Raji (cell line): ENCODE data around the gene NUDT6.
A peak's percentile ranks its signal among the peaks of the same experiment; 100 is the strongest.

Experiments used
- POLR2A ChIP-seq: IDR thresholded peaks from 2 replicates; pipeline ENCODE4 v1.6.1; 2011; ENCODE audit warnings: low read depth, low read length, control low read depth; ENCODE audit not compliant: insufficient read depth

Gene NUDT6

GRCh38 chr4:122922877-122923511, 597 bp upstream of the NUDT6 start:
- peak; percentile 64 for TF ChIP-seq POLR2A

- no peak for TF ChIP-seq POLR2A
Observed at GRCh38 chr4:122921300-122921699, 1.1 kb downstream of the NUDT6 start.

- no peak for TF ChIP-seq POLR2A
Observed at GRCh38 chr4:122920473-122920872, 1.9 kb downstream of the NUDT6 start.

GRCh38 chr4:122917731-122918130, 4.7 kb downstream of the NUDT6 start:
- TF ChIP-seq POLR2A: no peak

- TF ChIP-seq POLR2A: no peak
Observed at GRCh38 chr4:122914938-122915337, 7.5 kb downstream of the NUDT6 start.

- no peak for TF ChIP-seq POLR2A
Observed at GRCh38 chr4:122914292-122914904, 8.0 kb downstream of the NUDT6 start.

GRCh38 chr4:122912810-122913575, 9.4 kb downstream of the NUDT6 start:
- no peak for TF ChIP-seq POLR2A

- no peak for TF ChIP-seq POLR2A
Observed at GRCh38 chr4:122911588-122911987, 10.8 kb downstream of the NUDT6 start.

- TF ChIP-seq POLR2A: no peak
Observed at GRCh38 chr4:122909683-122910082, 12.7 kb downstream of the NUDT6 start.

GRCh38 chr4:122908223-122908622, 14.2 kb downstream of the NUDT6 start:
- no peak for TF ChIP-seq POLR2A

GRCh38 chr4:122906859-122907305, 15.5 kb downstream of the NUDT6 start:
- TF ChIP-seq POLR2A: no peak

GRCh38 chr4:122903766-122904288, 18.6 kb downstream of the NUDT6 start:
- no peak for TF ChIP-seq POLR2A

- TF ChIP-seq POLR2A: no peak
Observed at GRCh38 chr4:122901247-122902010, 21.0 kb downstream of the NUDT6 start.

- no peak for TF ChIP-seq POLR2A
Observed at GRCh38 chr4:122900314-122900713, 22.1 kb downstream of the NUDT6 start.

- TF ChIP-seq POLR2A: no peak
Observed at GRCh38 chr4:122899682-122900081, 22.7 kb downstream of the NUDT6 start.
